Liver (tissue), 9 donors: Measurements from ENCODE around the gene ELOA. TPM values are rescaled to one million over a fixed set of nuclear protein-coding genes. Genes with fewer than 3 reads are reported as not detected.

Source experiments
- DNase-seq: peaks from one replicate; pipeline ENCODE4 v3.0.0-alpha.2; 2017; ENCODE audit warnings: low spot score
- H3K27ac ChIP-seq, 2 donors: one replicate each; pipeline ENCODE4 v1.7.0; 2013; ENCODE audit warnings: inconsistent platforms in 2 of 2, low read length in 2 of 2, control low read depth in 1 of 2, low read depth in 1 of 2, mild to moderate bottlenecking in 1 of 2
- H3K27me3 ChIP-seq, 4 donors: one replicate each; pipeline versions ENCODE4 v1.6.1 to v1.7.0; 2013; ENCODE audit warnings: low read length in 3 of 4, inconsistent platforms in 1 of 4, mild to moderate bottlenecking in 1 of 4, moderate library complexity in 1 of 4; ENCODE audit not compliant: control insufficient read depth in 4 of 4, insufficient read depth in 4 of 4
- H3K36me3 ChIP-seq, 4 donors: one replicate each; pipeline versions ENCODE4 v1.6.1 to v1.7.0; 2013; ENCODE audit warnings: low read length in 3 of 4, mild to moderate bottlenecking in 3 of 4, low read depth in 1 of 4, moderate library complexity in 1 of 4; ENCODE audit not compliant: control insufficient read depth in 4 of 4, insufficient read depth in 3 of 4
- H3K4me1 ChIP-seq, 4 donors: one replicate each; pipeline versions ENCODE4 v1.6.1 to v1.7.0; 2013; ENCODE audit warnings: low read length in 3 of 4, mild to moderate bottlenecking in 3 of 4, moderate library complexity in 1 of 4; ENCODE audit not compliant: control insufficient read depth in 4 of 4, insufficient read depth in 4 of 4
- H3K4me3 ChIP-seq, 3 donors: one replicate each; pipeline versions ENCODE4 v1.6.1 to v1.7.0; 2013; ENCODE audit warnings: low read length in 3 of 3, control low read depth in 1 of 3, low read depth in 1 of 3, mild to moderate bottlenecking in 1 of 3
- H3K9ac ChIP-seq, 2 donors: one replicate each; pipeline ENCODE4 v1.7.0; 2013; ENCODE audit warnings: low read length in 2 of 2, mild to moderate bottlenecking in 2 of 2, moderate library complexity in 2 of 2, control low read depth in 1 of 2, low read depth in 1 of 2
- H3K9me3 ChIP-seq, 4 donors: one replicate each; pipeline versions ENCODE4 v1.6.1 to v1.7.0; 2013; ENCODE audit warnings: low read length in 3 of 4; ENCODE audit not compliant: control insufficient read depth in 4 of 4
- EGR1 ChIP-seq, 2 donors: IDR thresholded peaks; 2 replicates each; pipeline ENCODE4 v1.6.1; 2016 to 2018; ENCODE audit warnings: antibody characterized with exemption in 2 of 2, low read depth in 2 of 2
- FOXA1 ChIP-seq: IDR thresholded peaks from 2 replicates; pipeline ENCODE4 v1.6.1; 2016; ENCODE audit warnings: antibody characterized with exemption
- FOXA2 ChIP-seq: IDR thresholded peaks from 2 replicates; pipeline ENCODE4 v1.6.1; 2016; ENCODE audit warnings: antibody characterized with exemption
- GABPA ChIP-seq, 2 donors: IDR thresholded peaks in 1 of 2; conservative IDR thresholded peaks in 1 of 2; 2 replicates each; pipeline ENCODE4 v1.6.1; 2016; ENCODE audit warnings: antibody characterized with exemption in 2 of 2, mild to moderate bottlenecking in 1 of 2, moderate library complexity in 1 of 2
- HNF4A ChIP-seq, 2 donors: conservative IDR thresholded peaks; 2 replicates each; pipeline ENCODE4 v1.6.1; 2016; ENCODE audit warnings: antibody characterized with exemption in 2 of 2, mild to moderate bottlenecking in 2 of 2
- HNF4G ChIP-seq: IDR thresholded peaks from 2 replicates; pipeline ENCODE4 v1.6.1; 2016; ENCODE audit warnings: antibody characterized with exemption
- JUND ChIP-seq, 2 donors: IDR thresholded peaks; 2 replicates each; pipeline ENCODE4 v1.6.1; 2016; ENCODE audit warnings: antibody characterized with exemption in 2 of 2
- NR2F2 ChIP-seq: IDR thresholded peaks from 2 replicates; pipeline ENCODE4 v1.6.1; 2016; ENCODE audit warnings: antibody characterized with exemption
- RAD21 ChIP-seq, 2 donors: IDR thresholded peaks; 2 replicates each; pipeline ENCODE4 v1.6.1; 2016; ENCODE audit warnings: antibody characterized with exemption in 2 of 2, mild to moderate bottlenecking in 2 of 2
- RXRA ChIP-seq, 2 donors: IDR thresholded peaks; 2 replicates each; pipeline ENCODE4 v1.6.1; 2017 to 2018; ENCODE audit warnings: antibody characterized with exemption in 2 of 2, mild to moderate bottlenecking in 1 of 2
- SP1 ChIP-seq: IDR thresholded peaks from 2 replicates; pipeline ENCODE4 v1.6.1; 2018; ENCODE audit warnings: antibody characterized with exemption, mild to moderate bottlenecking
- TAF1 ChIP-seq: conservative IDR thresholded peaks from 2 replicates; pipeline ENCODE4 v1.6.1; 2016; ENCODE audit warnings: antibody characterized with exemption, mild to moderate bottlenecking
- YY1 ChIP-seq: IDR thresholded peaks from 2 replicates; pipeline ENCODE4 v1.6.1; 2016; ENCODE audit warnings: antibody characterized with exemption, mild to moderate bottlenecking
- WGBS: extraction: QIAGEN DNeasy Blood & Tissue Kit; methylation state at CpG from one replicate; pipeline ENCODE4 v1.1.7; 2013; 5-methylcytosine and 5-hydroxymethylcytosine counted together
- polyA plus RNA-seq, 2 donors: library from polyadenylated mRNA; stranded (reverse) in 1 of 2; unstranded in 1 of 2; fragments of 200-250 nt in 1 of 2; fragments of >200 nt in 1 of 2; fragmentation: Nextera tagmentation in 1 of 2; extraction: Ambion mirVana in 1 of 2; gene quantifications; one replicate each; pipeline versions ENCODE4 v1.2.1 to v1.2.3, GENCODE V29; 2013 to 2015
- total RNA-seq, 2 donors: library from RNA; depleted of rRNA; stranded (reverse); fragments of >200 nt; gene quantifications; one replicate each; pipeline ENCODE4 v1.2.3, GENCODE V29; 2014
- TF ChIP-seq, protein P1 (sequence below): IDR thresholded peaks from 2 replicates; pipeline ENCODE4 v1.6.1; 2016; ENCODE audit warnings: antibody characterized with exemption
- TF ChIP-seq, protein P2 (sequence below): IDR thresholded peaks from 2 replicates; pipeline ENCODE4 v1.6.1; 2016; ENCODE audit warnings: antibody characterized with exemption, mild to moderate bottlenecking
- TF ChIP-seq, protein P3 (sequence below): IDR thresholded peaks from 2 replicates; pipeline ENCODE4 v1.6.1; 2016; ENCODE audit warnings: antibody characterized with exemption
- TF ChIP-seq, protein P4 (sequence below): IDR thresholded peaks from 2 replicates; pipeline ENCODE4 v1.6.1; 2016; ENCODE audit warnings: antibody characterized with exemption
- donor health status: healthy.
- donor health status: healthy.
- donor health status: healthy.
- donor health status: healthy.
- donor health status: healthy.

ELOA gene
- total and polyA plus RNA-seq, 4 donors = 11.1 to 34.9 (median 24.3) TPM

DNA sequence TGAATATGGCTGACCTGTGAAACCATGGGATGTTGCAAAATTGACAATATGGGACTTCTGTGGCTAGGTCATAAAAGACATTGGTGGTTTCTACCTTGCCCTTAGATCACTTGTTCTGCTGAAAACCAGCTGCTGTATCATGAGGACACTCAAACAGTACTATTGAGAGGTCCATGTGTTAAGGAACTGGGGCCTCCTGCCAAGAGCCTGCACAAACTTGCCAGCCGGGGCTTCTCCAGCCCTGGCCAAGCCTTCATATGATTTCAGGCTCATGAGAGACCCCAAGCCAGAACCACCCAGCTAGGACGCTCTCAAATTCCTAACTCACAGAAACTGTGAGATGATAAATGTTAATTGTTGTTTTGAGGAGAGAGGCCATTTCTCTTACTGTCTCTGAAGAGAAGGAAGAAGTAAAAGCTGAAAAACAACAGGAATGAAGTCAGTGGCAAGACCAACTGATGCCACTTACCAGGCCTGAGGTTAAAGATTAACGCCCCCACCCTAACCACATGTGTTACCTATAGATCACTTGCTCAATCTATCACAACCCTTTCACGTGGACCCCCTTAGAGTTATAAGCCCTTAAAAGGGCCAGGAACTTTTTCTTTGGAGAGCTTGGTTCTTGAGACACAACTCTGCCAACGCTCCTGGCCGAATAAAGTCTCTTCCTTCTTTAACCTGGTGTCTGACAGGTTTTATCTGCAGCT lies 31.1 kb downstream of the ELOA start:
- 82% methylated on average over 6 of the region's 6 CpGs for WGBS
- no peak for DNase-seq

DNA sequence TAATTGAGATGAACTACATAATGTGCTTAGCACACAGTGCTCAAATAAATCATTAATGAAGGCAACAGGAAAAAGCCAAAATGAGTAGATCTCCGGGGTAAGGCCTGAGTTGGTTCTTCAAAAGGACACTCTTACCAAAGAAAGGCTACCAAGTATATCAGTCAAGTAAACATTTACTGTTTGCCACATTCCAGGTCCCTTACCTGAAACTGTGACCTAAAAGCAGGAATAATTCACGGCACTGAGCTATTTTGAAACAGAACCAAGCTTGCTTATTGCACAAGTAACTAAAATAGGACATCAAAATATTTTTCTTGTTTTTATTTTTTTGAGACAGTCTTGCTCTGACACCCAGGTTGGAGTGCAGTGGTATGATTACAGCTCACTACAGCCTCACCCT lies 32.9 kb downstream of the ELOA start:
- TF ChIP-seq, protein P1, sequence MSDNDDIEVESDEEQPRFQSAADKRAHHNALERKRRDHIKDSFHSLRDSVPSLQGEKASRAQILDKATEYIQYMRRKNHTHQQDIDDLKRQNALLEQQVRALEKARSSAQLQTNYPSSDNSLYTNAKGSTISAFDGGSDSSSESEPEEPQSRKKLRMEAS = peak; percentile 19
- TF ChIP-seq EGR1 (IDR thresholded peaks at IDR 0.05; ENCODE audit: low read depth in 2 of 2) (no peak), FOXA1 (no peak), GABPA (IDR thresholded peaks at IDR 0.05 in 1 of 2, conservative IDR thresholded peaks at IDR 0.05 in 1 of 2) (peak in 1 of 2 donors; percentile 64), YY1 (peak; percentile 48), JUND (IDR thresholded peaks at IDR 0.05) (no peak), RAD21 (IDR thresholded peaks at IDR 0.05) (no peak), HNF4A (conservative IDR thresholded peaks at IDR 0.05) (peak; percentile 42 to 59), TAF1 (no peak), HNF4G (no peak), NR2F2 (no peak), RXRA (IDR thresholded peaks at IDR 0.05) (peak; percentile 50 to 78), FOXA2 (no peak), SP1 (peak; percentile 60)
- TF ChIP-seq, protein P2, sequence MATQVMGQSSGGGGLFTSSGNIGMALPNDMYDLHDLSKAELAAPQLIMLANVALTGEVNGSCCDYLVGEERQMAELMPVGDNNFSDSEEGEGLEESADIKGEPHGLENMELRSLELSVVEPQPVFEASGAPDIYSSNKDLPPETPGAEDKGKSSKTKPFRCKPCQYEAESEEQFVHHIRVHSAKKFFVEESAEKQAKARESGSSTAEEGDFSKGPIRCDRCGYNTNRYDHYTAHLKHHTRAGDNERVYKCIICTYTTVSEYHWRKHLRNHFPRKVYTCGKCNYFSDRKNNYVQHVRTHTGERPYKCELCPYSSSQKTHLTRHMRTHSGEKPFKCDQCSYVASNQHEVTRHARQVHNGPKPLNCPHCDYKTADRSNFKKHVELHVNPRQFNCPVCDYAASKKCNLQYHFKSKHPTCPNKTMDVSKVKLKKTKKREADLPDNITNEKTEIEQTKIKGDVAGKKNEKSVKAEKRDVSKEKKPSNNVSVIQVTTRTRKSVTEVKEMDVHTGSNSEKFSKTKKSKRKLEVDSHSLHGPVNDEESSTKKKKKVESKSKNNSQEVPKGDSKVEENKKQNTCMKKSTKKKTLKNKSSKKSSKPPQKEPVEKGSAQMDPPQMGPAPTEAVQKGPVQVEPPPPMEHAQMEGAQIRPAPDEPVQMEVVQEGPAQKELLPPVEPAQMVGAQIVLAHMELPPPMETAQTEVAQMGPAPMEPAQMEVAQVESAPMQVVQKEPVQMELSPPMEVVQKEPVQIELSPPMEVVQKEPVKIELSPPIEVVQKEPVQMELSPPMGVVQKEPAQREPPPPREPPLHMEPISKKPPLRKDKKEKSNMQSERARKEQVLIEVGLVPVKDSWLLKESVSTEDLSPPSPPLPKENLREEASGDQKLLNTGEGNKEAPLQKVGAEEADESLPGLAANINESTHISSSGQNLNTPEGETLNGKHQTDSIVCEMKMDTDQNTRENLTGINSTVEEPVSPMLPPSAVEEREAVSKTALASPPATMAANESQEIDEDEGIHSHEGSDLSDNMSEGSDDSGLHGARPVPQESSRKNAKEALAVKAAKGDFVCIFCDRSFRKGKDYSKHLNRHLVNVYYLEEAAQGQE = peak; percentile 29
- TF ChIP-seq, protein P3, sequence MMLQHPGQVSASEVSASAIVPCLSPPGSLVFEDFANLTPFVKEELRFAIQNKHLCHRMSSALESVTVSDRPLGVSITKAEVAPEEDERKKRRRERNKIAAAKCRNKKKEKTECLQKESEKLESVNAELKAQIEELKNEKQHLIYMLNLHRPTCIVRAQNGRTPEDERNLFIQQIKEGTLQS = no peak
- TF ChIP-seq, protein P4, sequence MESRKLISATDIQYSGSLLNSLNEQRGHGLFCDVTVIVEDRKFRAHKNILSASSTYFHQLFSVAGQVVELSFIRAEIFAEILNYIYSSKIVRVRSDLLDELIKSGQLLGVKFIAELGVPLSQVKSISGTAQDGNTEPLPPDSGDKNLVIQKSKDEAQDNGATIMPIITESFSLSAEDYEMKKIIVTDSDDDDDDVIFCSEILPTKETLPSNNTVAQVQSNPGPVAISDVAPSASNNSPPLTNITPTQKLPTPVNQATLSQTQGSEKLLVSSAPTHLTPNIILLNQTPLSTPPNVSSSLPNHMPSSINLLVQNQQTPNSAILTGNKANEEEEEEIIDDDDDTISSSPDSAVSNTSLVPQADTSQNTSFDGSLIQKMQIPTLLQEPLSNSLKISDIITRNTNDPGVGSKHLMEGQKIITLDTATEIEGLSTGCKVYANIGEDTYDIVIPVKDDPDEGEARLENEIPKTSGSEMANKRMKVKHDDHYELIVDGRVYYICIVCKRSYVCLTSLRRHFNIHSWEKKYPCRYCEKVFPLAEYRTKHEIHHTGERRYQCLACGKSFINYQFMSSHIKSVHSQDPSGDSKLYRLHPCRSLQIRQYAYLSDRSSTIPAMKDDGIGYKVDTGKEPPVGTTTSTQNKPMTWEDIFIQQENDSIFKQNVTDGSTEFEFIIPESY = no peak
- peaks cover 6 to 54% (median 43%) of the 10 kb centered on the region in 4 donors for H3K4me1 ChIP-seq

More for the DNA sequence above, 31.1 kb downstream of the ELOA start:
- Histone ChIP-seq H3K9me3 (no peaks in the 10 kb centered on the region), H3K9ac (no peak overlapping the region), H3K4me3 (no peak overlapping the region), H3K36me3 (peaks cover 0 to 2% (median 0%) of the 10 kb centered on the region in 4 donors), H3K4me1 (peaks cover 6 to 51% (median 38%) of the 10 kb centered on the region in 4 donors), H3K27ac (no peak overlapping the region), H3K27me3 (no peaks in the 10 kb centered on the region)
- TF ChIP-seq SP1 (no peak), JUND (IDR thresholded peaks at IDR 0.05) (no peak), TAF1 (no peak), NR2F2 (no peak)

More for the DNA sequence above, 32.9 kb downstream of the ELOA start:
- WGBS = 28% methylated on average over 2 of the region's 2 CpGs
- Histone ChIP-seq H3K9ac (no peak overlapping the region), H3K27me3 (no peaks in the 10 kb centered on the region), H3K27ac (peak overlapping the region; percentile 72 to 73), H3K9me3 (no peaks in the 10 kb centered on the region), H3K36me3 (peaks cover 0 to 5% (median 0%) of the 10 kb centered on the region in 4 donors), H3K4me3 (no peak overlapping the region)
- DNase-seq = no peak
